KOPT-K1 (cell line): ENCODE results near the gene MYO18B.

Source experiments
- H3K27ac ChIP-seq: fragments of 200-600 bp; sonication (generic); 2 replicates; pipeline ENCODE4 v1.5.1; 2016; ENCODE audit warnings: antibody characterized with exemption, mild to moderate bottlenecking, low read depth, low read length; ENCODE audit not compliant: poor library complexity, severe bottlenecking
- H3K36me3 ChIP-seq: fragments of 200-600 bp; sonication (generic); 2 replicates; pipeline ENCODE4 v1.5.1; 2017; ENCODE audit warnings: antibody characterized with exemption, mild to moderate bottlenecking, low read length, moderate library complexity; ENCODE audit not compliant: insufficient read depth
- H3K9me3 ChIP-seq: fragments of 200-600 bp; sonication (generic); 2 replicates; pipeline ENCODE4 v1.5.1; 2017; ENCODE audit warnings: antibody characterized with exemption, low read length, mild to moderate bottlenecking; ENCODE audit not compliant: insufficient read depth, poor library complexity, severe bottlenecking

The MYO18B gene

GRCh38 chr22:25940479-25940878, 198.5 kb downstream of the MYO18B start:
- Histone ChIP-seq H3K36me3 (peaks cover 100% of the 10 kb centered on the region), H3K9me3 (no peaks in the 10 kb centered on the region), H3K27ac (no peak overlapping the region)

- Histone ChIP-seq H3K27ac (no peak overlapping the region), H3K36me3 (peaks cover 96% of the 10 kb centered on the region), H3K9me3 (no peaks in the 10 kb centered on the region)
Measured at GRCh38 chr22:25941365-25941960, 199.5 kb downstream of the MYO18B start.

GRCh38 chr22:25942115-25942855, 200.3 kb downstream of the MYO18B start:
- Histone ChIP-seq H3K27ac (no peak overlapping the region), H3K36me3 (peaks cover 96% of the 10 kb centered on the region), H3K9me3 (no peaks in the 10 kb centered on the region)

- Histone ChIP-seq H3K36me3 (peaks cover 96% of the 10 kb centered on the region), H3K9me3 (no peaks in the 10 kb centered on the region), H3K27ac (no peak overlapping the region)
Measured at GRCh38 chr22:25942856-25943411, 200.9 kb downstream of the MYO18B start.

- peaks cover 96% of the 10 kb centered on the region for H3K36me3 ChIP-seq
- no peaks in the 10 kb centered on the region for H3K9me3 ChIP-seq
- H3K27ac ChIP-seq = no peak overlapping the region
Measured at GRCh38 chr22:25950111-25950510, 208.1 kb downstream of the MYO18B start.

- Histone ChIP-seq H3K9me3 (no peaks in the 10 kb centered on the region), H3K36me3 (peaks cover 100% of the 10 kb centered on the region), H3K27ac (no peak overlapping the region)
Measured at GRCh38 chr22:25953276-25953675, 211.3 kb downstream of the MYO18B start.

GRCh38 chr22:25953919-25954318, 211.9 kb downstream of the MYO18B start:
- H3K36me3 ChIP-seq = peaks cover 100% of the 10 kb centered on the region
- H3K9me3 ChIP-seq = no peaks in the 10 kb centered on the region
- no peak overlapping the region for H3K27ac ChIP-seq

- no peaks in the 10 kb centered on the region for H3K9me3 ChIP-seq
- peaks cover 100% of the 10 kb centered on the region for H3K36me3 ChIP-seq
- no peak overlapping the region for H3K27ac ChIP-seq
Measured at GRCh38 chr22:25955323-25955722, 213.3 kb downstream of the MYO18B start.

GRCh38 chr22:25956801-25957200, 214.8 kb downstream of the MYO18B start:
- Histone ChIP-seq H3K9me3 (no peaks in the 10 kb centered on the region), H3K27ac (no peak overlapping the region), H3K36me3 (peaks cover 100% of the 10 kb centered on the region)

- H3K36me3 ChIP-seq = peaks cover 100% of the 10 kb centered on the region
- H3K9me3 ChIP-seq = no peaks in the 10 kb centered on the region
- no peak overlapping the region for H3K27ac ChIP-seq
Measured at GRCh38 chr22:25959818-25960774, 218.1 kb downstream of the MYO18B start.

GRCh38 chr22:25961699-25962098, 219.7 kb downstream of the MYO18B start:
- no peak overlapping the region for H3K27ac ChIP-seq
- H3K36me3 ChIP-seq = peaks cover 95% of the 10 kb centered on the region
- H3K9me3 ChIP-seq = no peaks in the 10 kb centered on the region

GRCh38 chr22:25962711-25963110, 220.7 kb downstream of the MYO18B start:
- no peaks in the 10 kb centered on the region for H3K9me3 ChIP-seq
- peaks cover 95% of the 10 kb centered on the region for H3K36me3 ChIP-seq

GRCh38 chr22:25964961-25965730, 223.2 kb downstream of the MYO18B start:
- peak overlapping the region; percentile 1 for H3K27ac ChIP-seq
- H3K9me3 ChIP-seq = no peaks in the 10 kb centered on the region
- H3K36me3 ChIP-seq = peaks cover 95% of the 10 kb centered on the region

More at GRCh38 chr22:25962711-25963110, 220.7 kb downstream of the MYO18B start:
- H3K27ac ChIP-seq = no peak overlapping the region

GRCh38 chr22:25966448-25966913, 224.5 kb downstream of the MYO18B start:
- Histone ChIP-seq H3K27ac (peak overlapping the region; percentile 37), H3K36me3 (peaks cover 95% of the 10 kb centered on the region), H3K9me3 (no peaks in the 10 kb centered on the region)
